NCI-H128 (cell line): Measurements from ENCODE around the gene SLC35D3.
"Not testable (repeated sequence)": the region's sequence is repeated elsewhere in the genome, so short reads cannot be mapped to it uniquely, and the experiment has no call there.

Experiments used
- DNase-seq: peaks from one replicate; lab custom pipeline; 2025; ENCODE audit not compliant: unreplicated experiment; lab: John Stamatoyannopoulos, UW

The SLC35D3 gene

DNA sequence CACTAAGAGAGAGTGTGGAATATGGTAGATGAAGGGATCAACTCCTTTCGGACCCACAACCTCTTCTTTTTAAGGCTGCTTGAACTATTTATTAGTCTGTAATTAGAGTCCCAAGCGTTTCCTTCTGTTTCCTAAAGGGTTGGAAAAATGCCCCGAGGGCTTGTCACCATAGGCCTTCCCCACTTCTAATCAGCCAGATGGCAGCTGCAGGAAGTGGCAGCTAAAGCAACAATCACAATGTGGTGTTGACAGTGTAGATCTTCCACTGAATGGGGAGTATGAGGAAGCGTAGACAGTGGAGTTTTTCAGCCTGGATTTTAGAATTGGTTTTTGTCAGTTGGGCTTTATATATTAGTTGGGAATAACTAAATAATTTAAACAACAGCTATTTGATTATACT lies 40.6 kb downstream of the SLC35D3 start:
- DNase-seq, result peak; percentile 50

- no peak for DNase-seq
Measured at GRCh38 chr6:136963259-136963658, 41.2 kb downstream of the SLC35D3 start.

DNA sequence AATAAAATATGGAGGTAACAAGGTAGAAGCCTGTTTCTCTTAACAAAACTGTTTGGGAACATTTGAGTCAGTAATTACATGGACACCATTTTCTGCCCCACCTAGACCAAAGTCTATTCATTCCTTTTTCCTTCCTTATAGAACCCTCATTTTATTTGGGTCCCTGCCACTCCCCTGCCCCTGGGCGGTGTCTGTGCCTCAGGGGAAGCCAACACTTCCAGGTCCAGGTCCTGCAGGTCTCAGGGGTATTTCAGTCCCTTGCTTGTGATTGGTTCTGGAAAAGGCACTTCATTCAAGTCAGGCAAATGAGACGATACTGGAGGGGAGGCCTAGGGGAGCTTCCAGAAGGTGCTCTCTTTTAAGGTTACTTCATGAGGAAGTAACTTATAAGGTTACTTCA lies 42.3 kb downstream of the SLC35D3 start:
- no peak for DNase-seq

DNA sequence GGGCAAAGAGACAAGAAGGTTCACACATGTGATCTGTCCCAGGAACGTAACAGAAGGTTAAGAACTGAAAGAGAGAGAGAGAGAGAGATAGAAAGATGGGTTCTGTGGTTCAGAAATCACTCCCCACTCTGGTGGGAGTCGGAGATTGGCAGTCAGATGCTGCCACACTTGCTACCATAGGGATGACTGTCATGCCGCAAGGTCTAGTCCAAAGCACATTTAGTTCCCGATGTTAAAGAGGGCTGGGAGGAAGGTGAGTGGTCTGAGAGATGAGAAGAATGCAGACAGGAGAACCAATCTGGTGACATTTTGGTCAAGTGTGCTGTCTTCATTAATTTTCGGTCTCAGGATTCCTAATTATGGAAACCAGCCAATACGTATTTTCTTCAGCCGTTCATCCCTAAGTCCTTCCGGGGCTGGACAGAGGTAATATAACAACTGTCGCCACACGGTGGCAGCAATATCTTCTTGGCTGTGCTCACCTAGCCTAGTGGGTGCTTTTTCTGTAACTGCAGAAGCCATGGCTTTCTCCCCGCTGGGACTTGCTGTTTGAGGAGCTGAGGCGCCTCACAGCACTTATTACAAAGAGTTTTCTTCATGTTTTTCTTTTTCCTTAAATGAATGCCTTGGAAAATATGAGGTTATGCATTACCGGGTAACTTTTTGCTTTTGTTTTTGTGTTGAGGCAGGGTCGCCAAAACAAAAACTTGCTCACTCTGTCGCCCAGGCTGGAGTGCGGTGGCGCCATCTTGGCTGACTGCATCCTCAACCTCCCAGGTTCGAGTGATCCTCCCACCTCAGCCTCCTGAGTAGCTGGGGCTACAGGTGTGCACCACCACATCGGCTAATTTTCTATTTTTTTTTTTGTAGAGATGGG lies 46.0 kb downstream of the SLC35D3 start:
- DNase-seq, result no peak

GRCh38 chr6:136968837-136969236 lies 46.7 kb downstream of the SLC35D3 start:
- DNase-seq, result no peak

GRCh38 chr6:136969433-136969832 lies 47.3 kb downstream of the SLC35D3 start:
- DNase-seq, result no peak

GRCh38 chr6:136969930-136970329 lies 47.8 kb downstream of the SLC35D3 start:
- DNase-seq, result no peak

DNA sequence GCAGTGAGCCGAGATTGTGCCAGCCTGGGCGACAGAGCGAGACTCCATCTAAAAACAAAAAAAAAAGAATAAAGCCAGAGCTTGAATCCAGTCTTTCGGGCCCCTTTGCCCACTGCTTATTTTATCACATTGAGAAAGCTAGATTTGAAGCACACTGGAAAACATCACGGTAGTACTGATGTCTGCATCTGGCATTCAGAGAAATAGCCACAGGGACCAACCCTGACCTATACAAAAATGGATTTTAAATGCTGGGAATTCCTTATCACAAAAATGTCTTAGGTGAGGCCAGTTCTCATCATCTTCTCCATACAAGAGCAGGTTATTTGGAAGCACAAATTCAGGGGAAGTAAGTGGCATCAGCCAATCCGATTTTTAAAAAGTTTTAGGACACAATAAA lies 49.5 kb downstream of the SLC35D3 start:
- DNase-seq, result no peak

- not testable (repeated sequence) for DNase-seq
Measured at GRCh38 chr6:136973781-136974180, 51.7 kb downstream of the SLC35D3 start.
